GM18517 (cell line): Measurements from ENCODE around the gene ADAM12.
A peak's percentile ranks its signal among the peaks of the same experiment; 100 is the strongest.

Experiments
- ATAC-seq: cut with Tn5 transposase; IDR thresholded peaks from one replicate; pipeline ENCODE4 v1.9.1; 2021; ENCODE audit warnings: mild to moderate bottlenecking, moderate library complexity; ENCODE audit not compliant: unreplicated experiment

The ADAM12 gene

GRCh38 chr10:126124046-126124445 lies 264.2 kb downstream of the ADAM12 start:
- no peak for ATAC-seq

GRCh38 chr10:126123466-126123865 lies 264.8 kb downstream of the ADAM12 start:
- no peak for ATAC-seq

- ATAC-seq: no peak
Measured at GRCh38 chr10:126122881-126123280, 265.4 kb downstream of the ADAM12 start.

GRCh38 chr10:126119599-126119998 lies 268.7 kb downstream of the ADAM12 start:
- no peak for ATAC-seq

GRCh38 chr10:126118476-126118875 lies 269.8 kb downstream of the ADAM12 start:
- no peak for ATAC-seq

DNA sequence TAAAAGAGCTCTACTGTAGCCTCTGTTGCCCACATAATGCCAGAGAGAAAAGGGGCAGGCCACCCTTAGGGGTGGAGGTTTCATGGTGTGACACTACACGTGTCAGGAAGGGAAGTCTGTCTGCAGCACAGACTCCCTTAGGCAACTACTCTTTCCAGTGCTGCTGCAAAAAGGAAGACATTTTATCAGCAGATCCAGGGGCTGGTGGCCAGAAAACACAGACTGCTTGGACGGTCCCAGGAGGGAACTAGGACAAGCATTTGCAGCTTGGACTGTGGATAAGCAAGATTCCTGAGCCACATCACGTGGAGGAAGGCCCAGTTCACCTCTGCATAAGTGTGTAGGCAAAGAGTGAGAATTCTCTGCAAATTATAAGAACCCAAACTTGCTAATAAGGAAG lies 271.1 kb downstream of the ADAM12 start:
- ATAC-seq: no peak

DNA sequence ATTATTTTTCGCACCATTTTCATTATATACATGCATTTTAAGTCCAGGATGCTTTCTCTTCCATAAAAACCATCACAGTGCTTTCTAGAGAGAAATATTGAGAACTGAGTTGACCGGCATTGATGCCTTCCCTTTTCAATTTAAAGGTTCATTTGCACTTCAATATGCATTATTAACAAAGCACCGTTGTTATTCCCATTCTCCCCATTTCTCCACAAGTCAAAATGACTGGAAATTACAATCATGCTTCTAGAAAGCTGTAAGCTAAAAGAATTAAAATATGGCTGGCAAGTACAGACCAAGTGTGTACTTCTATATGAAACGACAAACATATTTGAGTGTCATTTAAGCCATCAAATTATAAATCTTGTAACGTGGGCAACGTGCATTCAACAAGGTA lies 272.4 kb downstream of the ADAM12 start:
- no peak for ATAC-seq

DNA sequence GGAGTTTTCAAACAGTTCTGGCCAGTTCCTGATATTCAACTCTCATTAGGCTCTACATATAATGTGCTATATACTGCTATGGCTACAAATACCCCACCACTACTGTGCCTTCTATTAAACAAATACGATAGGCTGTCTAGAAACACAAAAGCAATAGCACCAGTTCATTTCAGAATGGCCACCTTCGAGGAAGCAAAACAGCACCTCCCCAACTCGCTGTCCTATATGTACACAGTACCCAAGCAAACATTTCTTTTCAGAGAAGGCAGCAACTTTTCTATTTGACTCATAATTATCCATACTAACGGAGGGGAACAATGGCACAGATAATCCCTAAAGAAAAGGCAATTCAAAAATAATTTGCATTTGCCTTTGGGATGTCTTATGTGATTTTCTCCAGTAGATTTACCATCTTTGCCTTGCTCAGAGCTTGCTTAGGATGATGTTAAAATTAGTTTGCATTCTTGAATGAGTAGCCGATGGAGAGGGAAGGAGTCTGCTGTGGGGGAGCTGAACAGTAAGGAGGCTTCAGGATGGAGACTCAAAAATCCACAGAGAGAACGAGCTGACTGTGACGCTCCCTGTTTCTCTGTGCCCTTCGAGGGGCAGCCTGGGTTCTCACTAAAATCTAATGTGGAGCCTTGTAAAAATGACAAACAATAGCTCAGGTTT lies 273.3 kb downstream of the ADAM12 start:
- ATAC-seq: no peak

GRCh38 chr10:126111516-126111915 lies 276.8 kb downstream of the ADAM12 start:
- no peak for ATAC-seq

DNA sequence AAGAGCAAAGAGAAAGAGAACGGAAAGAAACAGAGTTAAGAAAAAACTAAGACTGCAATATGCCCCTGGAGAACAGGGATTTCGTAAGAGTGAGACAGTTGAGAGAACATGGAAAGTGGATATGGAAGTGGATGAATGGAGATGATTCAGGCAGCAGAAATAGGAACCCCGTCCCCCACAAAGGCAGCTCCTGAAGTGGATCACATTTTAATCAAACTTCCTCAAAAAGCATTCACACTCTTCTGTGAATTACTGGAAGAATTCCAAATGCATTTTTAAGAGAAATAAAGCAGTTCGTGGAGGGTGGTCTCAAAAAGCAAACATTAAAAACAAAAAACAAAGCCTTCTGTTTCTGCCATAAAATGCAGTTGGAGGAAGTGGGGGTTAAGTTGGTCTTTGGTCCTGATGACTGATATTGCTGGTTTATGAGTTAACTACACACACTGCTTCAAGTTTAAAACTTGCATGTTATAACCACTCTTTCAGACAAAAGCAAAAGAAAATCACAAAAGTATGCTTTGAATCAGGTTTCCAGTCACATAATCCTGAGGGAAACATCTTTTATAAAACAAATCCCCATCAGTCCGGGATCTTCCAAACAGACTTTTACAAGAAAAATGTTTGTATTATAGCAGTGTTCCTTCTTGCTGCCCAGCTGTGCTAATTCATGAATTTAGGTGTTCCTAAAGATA lies 277.6 kb downstream of the ADAM12 start:
- no peak for ATAC-seq

DNA sequence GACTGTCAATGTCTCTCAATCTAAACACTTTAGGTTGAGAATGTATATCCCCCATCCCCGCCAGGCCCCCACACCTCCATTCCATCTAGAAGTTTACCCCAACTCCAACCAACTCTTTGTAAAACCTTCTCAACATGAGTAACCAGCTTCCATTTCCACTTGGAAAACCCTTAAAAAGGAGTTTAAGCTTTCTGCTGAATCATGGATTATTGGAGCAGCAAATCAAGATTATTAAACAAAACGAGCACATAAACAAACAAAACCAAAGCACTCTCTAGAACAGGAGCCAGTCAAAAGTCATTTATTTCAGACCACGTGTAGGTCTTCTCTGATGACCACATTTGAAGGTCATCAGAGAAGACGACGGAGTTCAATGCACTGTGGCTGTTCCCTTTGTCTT lies 278.4 kb downstream of the ADAM12 start:
- ATAC-seq: no peak

- no peak for ATAC-seq
Measured at GRCh38 chr10:126108693-126109092, 279.6 kb downstream of the ADAM12 start.

DNA sequence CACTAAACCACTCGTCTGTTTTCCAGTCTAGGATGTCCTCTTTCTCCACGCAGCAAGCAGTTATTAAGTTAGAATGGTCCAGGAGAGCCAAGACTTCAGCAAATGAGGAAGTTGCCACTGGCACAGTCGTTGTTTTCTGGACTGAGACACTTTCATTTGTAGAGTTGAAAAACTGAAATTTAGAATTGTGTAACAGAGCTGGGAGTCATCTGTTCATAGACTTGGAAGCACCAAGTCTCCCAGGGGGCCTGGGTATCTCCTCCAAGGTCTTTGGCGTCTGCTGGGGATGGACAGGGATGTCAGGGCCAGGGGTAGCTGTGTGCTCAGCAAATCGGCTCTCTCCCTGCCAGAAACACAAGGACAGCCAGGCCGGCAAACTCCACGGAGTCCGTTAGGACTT lies 283.5 kb downstream of the ADAM12 start:
- no peak for ATAC-seq

GRCh38 chr10:126102636-126103035 lies 285.6 kb downstream of the ADAM12 start:
- no peak for ATAC-seq

DNA sequence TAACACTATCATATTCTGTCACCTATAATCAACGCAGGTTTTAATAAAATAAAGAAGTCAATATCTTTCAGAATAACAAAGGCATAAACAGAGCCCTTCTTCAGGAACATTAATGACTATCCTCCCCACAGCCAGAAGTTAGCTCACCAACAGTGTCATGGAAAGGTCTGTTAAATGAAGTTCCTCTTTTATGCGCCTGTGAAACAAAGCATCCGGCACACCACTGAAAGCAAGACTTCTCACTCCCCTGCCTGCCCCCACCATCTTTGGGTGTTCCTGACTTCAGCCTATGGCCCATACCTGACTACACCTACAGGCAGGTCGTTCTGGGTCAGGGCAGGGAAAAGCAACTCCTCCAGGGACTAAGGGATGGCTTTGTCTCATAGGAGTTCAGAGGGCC lies 286.5 kb downstream of the ADAM12 start:
- ATAC-seq: peak; percentile 81

- no peak for ATAC-seq
Measured at GRCh38 chr10:126101325-126101724, 287.0 kb downstream of the ADAM12 start.

- no peak for ATAC-seq
Measured at GRCh38 chr10:126099366-126099765, 288.9 kb downstream of the ADAM12 start.

DNA sequence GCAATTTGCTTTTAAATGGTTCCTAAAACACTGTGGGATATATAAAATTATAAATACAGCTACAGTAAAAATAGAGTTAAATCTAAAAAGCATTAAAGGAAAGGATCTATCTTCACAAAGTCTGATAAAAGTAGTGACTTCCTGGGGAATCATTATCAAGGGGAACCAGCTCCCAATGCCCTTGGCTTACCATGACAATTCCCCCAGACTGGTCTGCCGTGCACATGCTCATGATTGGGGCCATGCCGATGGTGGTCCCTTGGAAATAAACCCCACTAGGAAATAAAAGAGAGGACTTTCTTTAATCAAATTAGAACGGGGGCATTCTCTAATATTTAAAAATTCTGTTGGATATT lies 290.1 kb downstream of the ADAM12 start:
- no peak for ATAC-seq

- ATAC-seq: no peak
Measured at GRCh38 chr10:126097558-126098225, 290.6 kb downstream of the ADAM12 start.

DNA sequence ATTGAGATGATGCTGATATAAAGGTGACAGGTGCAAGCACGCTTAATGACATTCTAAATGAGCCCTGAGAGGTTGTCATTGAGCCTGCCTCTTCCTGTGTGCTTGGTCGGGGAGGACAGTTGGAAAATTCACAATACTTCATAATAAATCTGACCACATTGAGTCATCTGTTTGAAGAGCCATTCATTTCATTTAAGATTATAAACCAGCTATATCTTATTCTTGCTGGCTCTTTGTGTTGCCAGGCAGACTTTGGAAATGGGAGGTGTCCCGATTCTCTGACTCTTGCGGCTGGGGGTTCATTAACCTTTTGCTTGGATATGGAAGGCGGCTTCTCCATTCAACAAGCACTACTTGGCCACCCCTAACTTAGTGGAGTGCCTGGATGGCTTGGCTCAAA lies 293.7 kb downstream of the ADAM12 start:
- no peak for ATAC-seq

GRCh38 chr10:126092366-126093215 lies 295.7 kb downstream of the ADAM12 start:
- ATAC-seq: no peak
